Keratinocyte (primary cell): ENCODE measurements around the gene SIGLEC6. TPM values are rescaled to one million over a fixed set of nuclear protein-coding genes. Genes with fewer than 3 reads are reported as not detected.

Experiments used
- DNase-seq: peaks from one replicate; pipeline ENCODE4 v3.0.0-alpha.2; 2011; ENCODE audit warnings: low read depth, missing footprints, low spot score
- FAIRE-seq: peaks from 2 replicates; lab custom pipeline; 2011; peaks lifted over from hg19 to GRCh38; lab: Jason Lieb, UNC
- H2AFZ ChIP-seq: 2 replicates; pipeline ENCODE4 v1.6.0; 2012; ENCODE audit warnings: low read length, control low read depth, inconsistent platforms; ENCODE audit not compliant: control insufficient read depth
- H3K27ac ChIP-seq: 2 replicates; pipeline ENCODE4 v1.5.1; 2011; ENCODE audit warnings: low read length; ENCODE audit not compliant: control insufficient read depth, insufficient read depth
- H3K27me3 ChIP-seq: 3 replicates; pipeline ENCODE4 v1.6.0; 2011; ENCODE audit warnings: low read length; ENCODE audit not compliant: control insufficient read depth, insufficient read depth; ENCODE audit errors: extremely low read depth
- H3K36me3 ChIP-seq, 2 experiments: 2 replicates in 1 of 2; 3 replicates in 1 of 2; pipeline ENCODE4 v1.5.1; 2011; ENCODE audit warnings: low read length in 2 of 2, mild to moderate bottlenecking in 1 of 2; ENCODE audit not compliant: control insufficient read depth in 2 of 2, insufficient read depth in 2 of 2; ENCODE audit errors: extremely low read depth in 1 of 2
- H3K4me1 ChIP-seq: 3 replicates; pipeline ENCODE4 v1.5.1; 2011; ENCODE audit warnings: low read length; ENCODE audit not compliant: control insufficient read depth, insufficient read depth; ENCODE audit errors: extremely low read depth
- H3K4me2 ChIP-seq: 3 replicates; pipeline ENCODE4 v1.6.0; 2011; ENCODE audit warnings: low read depth, low read length; ENCODE audit not compliant: control insufficient read depth, insufficient read depth; ENCODE audit errors: extremely low read depth
- H3K4me3 ChIP-seq, 3 experiments: fragments of 200-600 bp in 1 of 3; sonication (generic) in 1 of 3; 2 replicates in 2 of 3; 3 replicates in 1 of 3; pipeline ENCODE4 v1.5.1; 2011 to 2016; ENCODE audit warnings: low read length in 3 of 3, mild to moderate bottlenecking in 3 of 3, control low read depth in 2 of 3, inconsistent platforms in 1 of 3, low read depth in 1 of 3, mixed read lengths in 1 of 3, mixed run types in 1 of 3, moderate library complexity in 1 of 3; ENCODE audit not compliant: control insufficient read depth in 2 of 3, insufficient read depth in 2 of 3; ENCODE audit errors: extremely low read depth in 1 of 3
- H3K79me2 ChIP-seq: 2 replicates; pipeline ENCODE4 v1.6.0; 2012; ENCODE audit warnings: low read length; ENCODE audit not compliant: control insufficient read depth, insufficient read depth
- H3K9ac ChIP-seq: 3 replicates; pipeline ENCODE4 v1.6.0; 2011; ENCODE audit warnings: low read length; ENCODE audit not compliant: control insufficient read depth, insufficient read depth; ENCODE audit errors: extremely low read depth
- H3K9me1 ChIP-seq: 3 replicates; pipeline ENCODE4 v1.6.0; 2011; ENCODE audit warnings: low read length; ENCODE audit not compliant: control insufficient read depth, insufficient read depth; ENCODE audit errors: extremely low read depth
- H3K9me3 ChIP-seq: 2 replicates; pipeline ENCODE4 v1.5.1; 2012; ENCODE audit warnings: low read depth, low read length; ENCODE audit not compliant: control insufficient read depth
- H4K20me1 ChIP-seq: 3 replicates; pipeline ENCODE4 v1.6.0; 2011; ENCODE audit warnings: low read length; ENCODE audit not compliant: control insufficient read depth, insufficient read depth; ENCODE audit errors: extremely low read depth
- EZH2 ChIP-seq: IDR thresholded peaks from one replicate; pipeline ENCODE4 v1.6.1; 2012; ENCODE audit warnings: inconsistent platforms, mild to moderate bottlenecking, low read length, moderate library complexity
- dilution Hi-C: fragments of 300-500 bp; cut with MboI; formaldehyde crosslinking; loops from one replicate; pipeline ENCODE4 v1.7.0; 2020; ENCODE audit warnings: low sequenced_read_pairs; ENCODE audit not compliant: extremely low pct_ligation_motif_present
- polyA plus RNA-seq, 5 experiments: library from polyadenylated mRNA; depleted of rRNA in 3 of 5; stranded (reverse) in 3 of 5; stranded (forward) in 1 of 5; unstranded in 1 of 5; fragments of >200 nt; gene quantifications; 1 replicate in 1 of 5; 2 replicates in 3 of 5; 3 replicates in 1 of 5; pipeline versions ENCODE4 v1.2.1 to v1.2.3, GENCODE V29; 2011 to 2012; ENCODE audit warnings: missing spikeins in 2 of 5, low read depth in 1 of 5, low replicate concordance in 1 of 5
- TF ChIP-seq, protein P1 (sequence below), 3 experiments: IDR thresholded peaks in 1 of 3; conservative IDR thresholded peaks in 1 of 3; optimal IDR thresholded peaks in 1 of 3; 2 replicates in 2 of 3; 3 replicates in 1 of 3; pipeline versions ENCODE3 to v1.5.1; 2011; ENCODE audit warnings: low read length in 3 of 3, mild to moderate bottlenecking in 3 of 3, moderate library complexity in 2 of 3, control low read depth in 1 of 3, inconsistent platforms in 1 of 3; ENCODE audit not compliant: insufficient read depth in 2 of 3; ENCODE audit errors: extremely low read depth in 1 of 3

The SIGLEC6 gene
- polyA plus RNA-seq, 1 donor (not counting 4 experiments of a cell fraction or from before 2014, with no cell fraction given) = not detected

DNA sequence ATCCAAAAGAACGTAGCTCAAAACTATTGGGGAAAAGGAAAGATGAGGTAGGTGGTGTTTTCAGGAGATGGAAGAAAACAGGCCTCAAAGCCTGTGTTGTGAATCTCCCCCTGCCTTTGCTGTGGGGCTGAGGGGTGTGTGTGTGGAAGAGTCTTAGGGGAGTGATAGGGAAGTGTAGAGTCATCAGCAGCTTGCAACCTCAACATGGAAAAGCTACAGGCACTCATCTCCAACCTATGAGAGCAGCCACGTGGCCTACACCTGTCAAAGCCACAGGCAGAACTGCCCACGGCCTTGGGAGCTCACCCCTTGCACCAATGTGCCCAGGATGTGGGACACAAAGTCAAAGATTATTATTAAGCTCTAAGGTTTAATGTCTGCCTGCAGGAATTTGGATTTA lies 25.6 kb downstream of the SIGLEC6 start:
- H3K4me2 ChIP-seq = no peak overlapping the region
- H3K9me1 ChIP-seq = no peaks in the 10 kb centered on the region
- no peak for TF ChIP-seq EZH2
- TF ChIP-seq, protein P1, sequence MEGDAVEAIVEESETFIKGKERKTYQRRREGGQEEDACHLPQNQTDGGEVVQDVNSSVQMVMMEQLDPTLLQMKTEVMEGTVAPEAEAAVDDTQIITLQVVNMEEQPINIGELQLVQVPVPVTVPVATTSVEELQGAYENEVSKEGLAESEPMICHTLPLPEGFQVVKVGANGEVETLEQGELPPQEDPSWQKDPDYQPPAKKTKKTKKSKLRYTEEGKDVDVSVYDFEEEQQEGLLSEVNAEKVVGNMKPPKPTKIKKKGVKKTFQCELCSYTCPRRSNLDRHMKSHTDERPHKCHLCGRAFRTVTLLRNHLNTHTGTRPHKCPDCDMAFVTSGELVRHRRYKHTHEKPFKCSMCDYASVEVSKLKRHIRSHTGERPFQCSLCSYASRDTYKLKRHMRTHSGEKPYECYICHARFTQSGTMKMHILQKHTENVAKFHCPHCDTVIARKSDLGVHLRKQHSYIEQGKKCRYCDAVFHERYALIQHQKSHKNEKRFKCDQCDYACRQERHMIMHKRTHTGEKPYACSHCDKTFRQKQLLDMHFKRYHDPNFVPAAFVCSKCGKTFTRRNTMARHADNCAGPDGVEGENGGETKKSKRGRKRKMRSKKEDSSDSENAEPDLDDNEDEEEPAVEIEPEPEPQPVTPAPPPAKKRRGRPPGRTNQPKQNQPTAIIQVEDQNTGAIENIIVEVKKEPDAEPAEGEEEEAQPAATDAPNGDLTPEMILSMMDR (optimal IDR thresholded peaks at IDR 0.05 in 1 of 3, IDR thresholded peaks at IDR 0.05 in 1 of 3, conservative IDR thresholded peaks at IDR 0.05 in 1 of 3; ENCODE audit: extremely low read depth in 1 of 3, insufficient read depth in 2 of 3, low read length in 3 of 3) = no peak
- no peaks in the 10 kb centered on the region for H3K79me2 ChIP-seq
- H3K4me1 ChIP-seq = no peaks in the 10 kb centered on the region
- H3K27ac ChIP-seq = no peak overlapping the region
- dilution Hi-C loops = no loop called here
- no peak overlapping the region for H3K4me3 ChIP-seq
- no peak overlapping the region for H3K9ac ChIP-seq
- DNase-seq (no peak), FAIRE-seq (no peak)
- no peaks in the 10 kb centered on the region for H3K36me3 ChIP-seq
- H4K20me1 ChIP-seq = no peaks in the 10 kb centered on the region
- H3K27me3 ChIP-seq = no peaks in the 10 kb centered on the region
- peaks cover 1% of the 10 kb centered on the region for H3K9me3 ChIP-seq
- H2AFZ ChIP-seq = no peak overlapping the region

DNA sequence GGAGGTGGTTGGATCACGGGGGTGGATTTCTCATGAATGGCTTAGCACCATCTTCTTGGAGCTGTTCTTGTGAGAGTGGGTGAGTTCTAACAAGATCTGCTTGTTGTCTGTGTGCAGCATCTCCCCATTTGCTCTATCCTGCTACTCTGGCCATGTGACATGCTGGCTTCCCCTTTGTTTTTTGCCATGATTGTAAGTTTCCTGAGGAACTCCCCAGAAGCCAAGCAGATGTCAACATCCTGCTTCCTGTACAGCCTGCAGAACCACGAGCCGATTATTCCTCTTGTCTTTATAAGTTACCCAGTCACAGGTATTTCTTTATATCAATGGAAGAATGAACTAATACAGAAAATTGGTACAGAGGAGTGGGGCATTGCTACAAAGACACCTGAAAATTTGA lies 27.6 kb downstream of the SIGLEC6 start:
- dilution Hi-C loops = no loop called here
- H3K9me3 ChIP-seq = peaks cover 1% of the 10 kb centered on the region
- H3K27me3 ChIP-seq = no peaks in the 10 kb centered on the region
- H3K4me1 ChIP-seq = no peaks in the 10 kb centered on the region
- H3K36me3 ChIP-seq = no peaks in the 10 kb centered on the region
- TF ChIP-seq, protein P1 (optimal IDR thresholded peaks at IDR 0.05 in 1 of 3, IDR thresholded peaks at IDR 0.05 in 1 of 3, conservative IDR thresholded peaks at IDR 0.05 in 1 of 3; ENCODE audit: extremely low read depth in 1 of 3, insufficient read depth in 2 of 3, low read length in 3 of 3) = no peak
- no peak for TF ChIP-seq EZH2
- no peak overlapping the region for H3K4me2 ChIP-seq
- no peak overlapping the region for H3K9ac ChIP-seq
- no peak overlapping the region for H2AFZ ChIP-seq
- no peaks in the 10 kb centered on the region for H4K20me1 ChIP-seq
- no peaks in the 10 kb centered on the region for H3K79me2 ChIP-seq
- H3K4me3 ChIP-seq = no peak overlapping the region
- no peak for DNase-seq
- no peak for FAIRE-seq
- no peak overlapping the region for H3K27ac ChIP-seq
- H3K9me1 ChIP-seq = no peaks in the 10 kb centered on the region
